Left colon (tissue), 2 donors: ENCODE data around the gene CD70. TPM values are rescaled to one million over a fixed set of nuclear protein-coding genes. Genes with fewer than 3 reads are reported as not detected.
"Not testable (repeated sequence)": the region's sequence is repeated elsewhere in the genome, so short reads cannot be mapped to it uniquely, and the experiment has no call there.

Experiments
- ATAC-seq: fragments of 200-7000 bp; cut with Tn5 transposase; one replicate; pipeline ENCODE4 v1.9.1; 2020; ENCODE audit warnings: mild to moderate bottlenecking, moderate library complexity
- DNase-seq, 2 donors: peaks; one replicate each; pipeline ENCODE4 v3.0.0-alpha.2; 2020
- intact Hi-C, 2 donors: fragments of 100-400 bp; cut with DNase I in 1 of 2; cut with micrococcal nuclease in 1 of 2; formaldehyde crosslinking; loops; one replicate each; pipeline versions ENCODE4 v1.11.2 to v1.14.0; 2022; cut with DNase I, micrococcal nuclease
- total RNA-seq, 2 donors: library from RNA; stranded (reverse); fragmentation: NEBNext Ultra II Directional; extraction: Animal tissue kit (Norgen Biotek cat#: 25700); gene quantifications; one replicate each; pipeline ENCODE4 v1.2.1, GENCODE V29; 2021
- donor health status: DM: no; HTN: no; CAD: no.
- donor health status: DM: yes; HTN: yes; CAD: no.

Gene CD70
- total RNA-seq, 2 donors from 2014 or later: 0.64 TPM; not detected in 1

DNA sequence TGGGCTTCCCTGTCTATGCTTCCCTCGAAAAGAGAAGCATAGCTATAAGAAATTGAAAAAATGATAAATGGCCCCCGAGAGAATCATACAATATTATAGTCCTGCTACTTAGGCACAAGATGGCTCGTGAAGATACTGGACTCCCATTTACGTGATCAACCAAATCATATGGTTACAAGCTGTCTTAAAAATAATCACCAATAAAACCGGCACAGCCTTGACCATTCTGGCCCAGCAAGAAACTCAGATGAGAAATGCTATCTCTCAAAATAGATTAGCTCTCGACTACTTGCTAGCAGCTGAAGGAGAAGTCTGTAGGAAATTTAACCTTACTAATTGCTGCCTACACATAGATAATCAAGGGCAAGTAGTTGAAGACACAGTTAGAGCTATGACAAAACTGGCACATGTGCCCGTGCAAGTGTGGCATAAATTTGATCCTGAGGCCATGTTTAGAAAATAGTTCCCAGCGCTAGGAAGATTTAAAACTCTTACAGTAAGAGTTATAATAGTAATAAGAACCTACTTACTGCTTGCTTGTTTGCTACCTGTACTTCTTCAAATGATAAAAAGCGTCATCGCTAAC is 10.1 kb upstream of the CD70 start:
- intact Hi-C loops, DNase-seq, ATAC-seq: not testable (repeated sequence)

DNA sequence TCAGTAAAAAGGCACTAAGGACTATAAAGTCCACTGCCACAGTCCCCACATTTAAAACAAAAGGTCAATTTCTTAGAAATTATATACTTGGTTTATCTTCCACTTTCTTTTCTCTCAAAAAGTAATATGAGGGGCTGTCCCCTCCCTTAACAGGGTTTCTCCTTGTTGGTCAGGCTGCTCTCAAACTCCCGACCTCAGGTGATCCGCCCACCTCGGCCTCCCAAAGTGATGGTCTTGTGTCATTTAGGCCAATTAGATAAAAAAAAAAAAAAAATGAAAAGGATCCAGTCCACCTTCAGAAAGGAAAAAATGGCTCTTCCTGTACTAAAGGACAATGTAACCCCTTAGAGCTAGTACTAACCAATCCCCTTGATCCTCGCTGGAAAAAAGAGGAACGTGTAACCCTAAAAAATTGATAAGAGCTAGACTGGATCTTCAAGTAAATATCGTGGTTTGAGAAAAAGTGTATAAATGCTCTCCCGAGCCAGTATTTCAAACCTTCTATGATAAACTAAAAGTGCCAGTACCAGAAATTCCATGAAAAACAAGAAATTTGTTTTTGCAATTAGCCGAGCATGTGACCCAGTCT is 9.0 kb upstream of the CD70 start:
- intact Hi-C loops: no loop called here
- ATAC-seq (no peak), DNase-seq (no peak)

DNA sequence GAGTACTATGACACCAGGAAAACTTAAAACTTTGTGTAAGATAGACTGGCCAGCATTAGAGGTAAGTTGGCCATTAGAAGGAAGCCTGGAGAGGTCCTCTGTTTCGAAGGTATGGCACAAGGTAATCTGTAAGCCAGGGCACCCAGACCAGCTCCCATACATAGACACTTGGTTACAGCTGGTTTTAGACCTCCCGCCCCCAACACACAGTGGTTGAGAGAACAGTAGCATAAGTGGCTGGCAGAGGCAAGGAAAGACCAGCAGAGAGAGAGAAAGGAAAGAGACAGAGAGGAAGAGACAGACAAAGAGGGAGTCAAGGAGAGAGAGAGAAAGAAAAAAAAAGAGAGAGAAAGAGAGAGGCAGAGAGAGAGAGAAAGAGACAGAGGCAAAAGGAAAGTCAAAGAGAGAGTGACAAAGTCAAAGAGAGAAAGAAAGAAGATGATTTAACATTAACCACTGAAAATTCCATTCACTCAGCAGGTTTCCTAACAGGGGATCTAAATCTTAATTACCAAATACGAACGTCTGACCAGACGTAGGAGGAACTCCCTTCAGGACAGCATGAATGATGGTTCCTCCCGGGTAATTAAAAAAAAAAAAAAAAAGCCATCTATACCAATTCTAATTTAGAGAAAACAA is 7.4 kb upstream of the CD70 start:
- intact Hi-C loops, DNase-seq: not testable (repeated sequence)

DNA sequence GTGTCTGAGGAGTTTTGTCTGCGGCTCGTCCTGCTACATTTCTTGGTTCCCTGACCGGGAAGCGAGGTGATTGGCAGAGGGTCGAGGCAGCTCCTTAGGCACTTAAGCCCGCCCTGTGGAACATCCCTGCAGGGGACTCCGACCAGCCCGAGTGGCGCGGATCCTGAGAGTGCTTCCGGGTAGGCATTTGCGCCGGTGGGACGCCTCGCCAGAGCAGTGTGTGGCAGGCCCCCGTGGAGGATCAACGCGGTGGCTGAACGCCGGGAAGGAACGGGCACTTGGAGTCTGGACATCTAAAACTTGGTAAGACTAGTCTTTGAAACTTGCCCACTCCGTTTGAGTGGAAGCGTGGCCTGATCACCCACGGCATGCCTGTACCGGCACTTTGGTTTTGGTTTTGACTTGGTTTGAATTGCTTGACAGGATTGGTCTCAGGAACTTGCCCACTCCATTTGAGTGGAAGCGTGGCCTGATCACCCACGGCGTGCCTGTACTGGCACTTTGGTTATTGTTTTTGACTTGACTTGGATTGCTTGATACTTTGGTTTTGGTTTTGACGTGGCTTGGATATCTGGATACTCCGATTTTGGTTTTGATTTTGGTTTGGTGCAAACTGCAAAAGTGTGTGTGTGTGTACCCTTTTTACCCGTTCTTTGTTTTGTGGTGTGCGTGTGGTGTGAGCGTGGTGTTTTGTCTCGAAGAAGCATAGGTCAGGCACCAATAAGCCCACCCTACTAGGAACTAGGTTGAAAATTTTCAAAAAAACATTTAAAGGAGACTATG is 6.7 kb upstream of the CD70 start:
- intact Hi-C loops, DNase-seq, ATAC-seq: not testable (repeated sequence)

More for the DNA sequence above, 7.4 kb upstream of the CD70 start:
- ATAC-seq: not testable (repeated sequence)

DNA sequence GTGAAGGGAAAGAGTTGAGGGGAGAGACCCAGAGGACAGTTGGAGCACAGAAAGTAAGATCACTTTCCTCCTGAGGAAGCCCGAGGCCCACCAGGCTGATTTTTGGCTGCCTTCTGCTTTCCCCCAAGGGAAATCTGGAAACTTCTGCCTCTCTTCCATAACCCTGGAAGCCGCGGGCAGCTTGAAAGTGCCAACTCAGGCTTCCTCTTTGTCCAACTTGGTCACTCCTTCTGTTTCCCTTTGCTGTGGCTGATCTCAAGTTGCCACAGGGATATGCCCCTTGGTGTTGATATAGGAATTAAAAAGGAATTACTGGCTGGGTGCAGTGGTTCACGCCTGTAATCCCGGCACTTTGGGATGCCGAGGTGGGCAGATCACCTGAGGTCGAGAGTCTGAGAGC is 5.7 kb upstream of the CD70 start:
- intact Hi-C loops: no loop called here
- DNase-seq (no peak), ATAC-seq (no peak)

DNA sequence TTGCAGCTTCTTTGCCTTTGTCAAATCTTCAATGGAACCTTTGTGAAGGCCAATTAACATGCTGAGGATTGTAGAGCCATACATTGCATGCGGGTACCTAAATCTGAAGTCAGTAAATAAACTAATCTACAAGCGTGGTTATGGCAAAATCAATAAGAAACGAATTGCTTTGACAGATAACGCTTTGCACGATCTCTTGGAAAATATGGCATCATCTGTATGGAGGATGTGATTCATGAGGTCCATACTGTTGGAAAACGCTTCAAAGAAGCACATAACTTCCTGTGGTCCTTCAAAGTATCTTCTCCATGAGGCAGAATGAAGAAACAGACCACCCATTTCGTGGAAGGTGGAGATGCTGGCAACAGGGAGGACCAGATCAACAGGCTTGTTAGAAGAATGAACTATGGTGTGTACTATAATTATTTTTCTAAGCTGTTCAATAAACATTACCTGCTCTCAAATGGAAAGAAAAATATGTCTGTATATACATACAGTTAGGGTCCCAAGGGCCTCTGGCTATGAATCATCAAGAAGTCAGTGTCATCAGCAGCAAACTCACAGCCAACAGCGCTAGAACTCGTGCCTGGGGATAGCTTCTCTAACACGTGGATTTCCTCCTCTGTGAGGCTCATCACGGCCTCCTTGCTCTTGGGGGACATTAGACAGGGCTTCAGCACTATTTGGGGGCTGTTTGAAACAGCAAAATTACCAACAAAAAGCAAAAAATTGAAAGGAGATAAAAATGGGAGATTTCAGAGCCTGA is 2.9 kb upstream of the CD70 start:
- ATAC-seq (no peak), DNase-seq (no peak)
- intact Hi-C loops: no loop called here

DNA sequence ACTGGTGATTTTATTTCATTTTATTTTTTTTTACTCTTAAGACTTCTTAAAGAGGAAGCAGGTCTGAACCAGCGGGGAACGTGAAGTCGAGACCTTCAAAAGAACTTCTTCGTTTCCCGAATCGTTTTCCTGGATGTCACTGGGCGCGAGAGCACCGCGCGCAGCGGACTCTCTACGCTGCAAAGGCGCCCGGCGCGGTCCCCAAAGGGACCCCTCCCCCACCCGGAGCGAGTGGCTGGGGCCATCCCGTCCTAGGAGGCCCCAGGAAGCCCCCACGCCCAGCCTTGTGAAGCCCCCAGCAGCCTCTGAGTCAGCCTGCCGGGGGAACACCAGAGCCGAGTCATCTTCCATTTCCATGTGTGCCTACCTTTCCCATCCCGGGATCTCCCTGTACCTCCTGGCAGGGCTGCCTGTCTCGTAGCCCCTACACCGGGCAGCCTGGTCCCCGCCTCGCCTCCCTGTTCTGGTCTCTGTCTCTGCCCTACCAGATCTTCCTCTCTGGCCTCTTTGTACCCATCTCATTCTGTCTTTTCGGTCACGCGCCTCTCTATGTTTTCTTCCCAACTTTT is 608 bp downstream of the CD70 start:
- ATAC-seq (no peak), DNase-seq (no peak)
- intact Hi-C loops: no loop called here

DNA sequence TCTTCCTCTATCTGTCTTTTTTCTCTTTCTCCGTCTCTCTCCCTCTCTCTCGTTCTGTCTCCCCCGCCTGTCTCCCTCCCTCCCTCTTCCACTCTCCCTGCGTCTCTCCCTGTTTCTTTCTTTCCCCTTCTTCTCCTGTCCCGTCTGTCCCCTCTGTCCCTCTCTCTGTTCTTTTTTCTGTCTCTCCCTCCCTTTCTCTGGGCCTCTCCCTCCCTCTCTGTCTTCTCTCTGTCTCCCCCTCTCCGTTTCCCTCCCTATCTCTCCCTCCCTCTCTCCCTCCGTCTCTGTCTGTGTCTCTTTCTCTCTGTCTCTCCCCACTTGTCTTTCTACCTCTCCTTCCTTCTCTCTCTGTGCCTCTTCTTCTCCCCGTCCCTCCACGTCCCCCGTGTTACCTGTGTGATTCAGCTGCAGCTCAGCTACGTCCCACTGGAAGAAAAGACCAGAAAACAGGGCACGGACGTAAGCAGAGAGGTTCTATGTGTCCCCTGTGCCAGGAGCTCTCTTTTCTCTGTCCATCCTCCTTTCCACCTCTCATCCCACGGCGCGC is 1.2 kb downstream of the CD70 start:
- intact Hi-C loops: no loop called here
- ATAC-seq: no peak
- no peak for DNase-seq

DNA sequence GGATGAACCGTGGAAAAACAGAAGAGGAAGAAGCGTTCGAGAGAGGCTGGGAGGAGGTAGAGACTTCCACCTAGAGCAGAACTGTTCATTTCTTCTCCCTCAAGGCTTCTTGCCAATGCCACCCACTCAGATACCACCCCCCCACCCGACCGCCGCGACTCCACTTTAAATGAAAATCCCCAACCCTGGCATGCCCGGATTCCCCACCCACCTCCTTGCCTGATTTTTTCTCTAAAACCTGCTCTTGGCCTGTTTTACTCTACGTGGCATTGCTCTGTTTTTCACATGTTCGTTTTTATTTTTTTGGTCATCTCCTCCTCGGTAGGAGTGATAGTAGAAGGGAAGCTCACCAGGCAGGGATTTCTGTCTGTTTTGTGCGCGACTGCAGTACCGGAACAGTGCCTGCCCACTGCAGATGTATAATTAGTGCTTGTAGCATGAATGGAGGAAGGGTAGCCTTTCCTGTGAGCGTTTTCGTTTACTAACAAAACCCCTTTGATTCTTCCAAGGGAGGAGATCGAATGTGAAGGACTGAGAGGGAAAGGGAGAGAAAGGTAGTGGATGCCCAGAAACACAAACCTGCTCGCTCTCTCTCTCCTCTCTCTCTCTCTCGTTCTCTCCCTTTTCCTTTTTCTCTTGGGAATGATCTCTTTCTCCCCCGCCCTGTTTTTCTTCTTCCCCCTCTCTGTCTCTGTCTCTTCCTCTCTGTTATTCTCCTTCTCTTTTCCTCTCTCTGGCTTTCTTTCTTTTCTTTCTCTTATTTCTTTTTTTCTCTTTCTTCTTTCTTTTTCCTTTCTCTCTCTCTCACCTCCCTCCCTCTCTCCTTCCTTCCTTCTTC is 2.2 kb downstream of the CD70 start:
- intact Hi-C loops: no loop called here
- ATAC-seq: no peak
- no peak for DNase-seq

DNA sequence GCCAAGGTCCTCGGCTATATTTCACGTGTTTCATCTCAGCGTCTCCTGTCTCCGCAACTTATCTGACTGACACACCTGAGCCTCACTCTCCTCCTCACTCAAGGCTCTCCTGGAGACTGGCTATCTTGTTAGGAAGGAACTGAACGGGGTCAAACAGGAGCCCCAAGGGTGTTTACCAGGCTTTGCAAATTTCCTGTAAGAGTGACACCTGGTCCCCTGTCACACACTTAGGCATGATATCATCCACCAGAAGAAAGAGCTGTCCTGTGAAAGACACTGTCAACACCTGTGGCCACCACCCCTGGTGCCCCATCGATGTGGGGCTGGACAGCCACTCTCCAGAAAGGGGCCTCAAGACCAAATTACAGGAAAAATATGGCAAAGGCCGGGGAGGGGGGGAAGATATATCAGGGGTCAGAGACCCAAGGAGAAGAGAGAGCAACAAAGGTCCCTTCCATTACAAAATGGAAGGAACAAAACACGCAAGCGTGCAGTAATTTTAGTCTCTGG is 2.9 kb downstream of the CD70 start:
- ATAC-seq (peak; percentile 16), DNase-seq (no peak)
- intact Hi-C loops: no loop called here

DNA sequence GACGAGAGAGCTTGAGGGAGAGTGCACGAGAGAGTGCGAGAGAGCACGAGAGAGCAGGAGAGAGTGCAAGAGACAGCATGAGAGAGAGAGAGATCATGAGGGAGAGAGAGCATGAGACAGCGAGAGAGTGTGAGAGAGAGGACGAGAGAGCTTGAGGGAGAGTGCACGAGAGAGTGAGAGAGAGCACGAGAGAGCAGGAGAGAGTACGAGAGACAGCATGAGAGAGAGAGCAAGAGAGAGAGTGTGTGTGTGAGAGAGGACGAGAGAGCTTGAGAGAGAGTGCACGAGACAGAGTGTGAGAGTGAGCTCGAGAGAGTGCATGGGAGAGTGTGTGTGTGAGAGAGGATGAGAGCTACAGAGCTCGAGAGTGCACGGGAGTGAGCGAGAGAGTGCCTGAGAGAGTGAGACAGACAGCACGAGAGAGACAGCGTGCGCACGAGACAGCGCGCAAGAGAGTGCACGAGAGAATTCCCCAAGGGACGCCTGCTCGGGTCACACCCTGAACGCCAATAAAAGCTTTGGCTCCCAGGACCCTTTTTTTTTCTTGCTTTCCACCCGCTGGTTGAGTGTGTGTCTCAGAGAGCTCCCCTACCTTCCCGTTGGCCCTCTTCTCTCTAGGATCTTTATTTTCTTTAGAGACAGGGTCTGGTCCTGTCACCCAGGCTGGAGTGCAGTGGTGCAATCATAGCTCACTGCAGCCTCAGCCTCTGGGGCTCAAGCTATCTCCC is 3.7 kb downstream of the CD70 start:
- ATAC-seq: peak; percentile 79
- intact Hi-C loops: no loop called here
- DNase-seq: peak in 1 of 2 donors; percentile 25

DNA sequence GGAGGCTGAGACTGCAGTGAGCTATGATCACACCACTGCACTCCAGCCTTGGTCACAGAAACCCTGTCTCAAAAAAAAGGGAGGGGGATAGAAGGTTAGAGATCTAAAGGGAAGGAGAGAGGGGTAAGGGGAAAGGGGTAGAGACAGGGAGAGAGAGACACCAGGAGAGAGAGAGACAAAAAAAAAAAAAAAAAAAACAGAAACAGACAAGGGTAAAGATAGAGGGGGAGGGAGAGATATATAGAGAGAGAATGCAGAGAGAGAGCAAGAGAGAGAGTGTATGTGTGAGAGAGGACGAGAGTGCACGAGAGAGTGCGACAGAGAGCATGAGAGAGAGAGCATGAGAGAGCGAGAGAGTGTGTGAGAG is 4.2 kb downstream of the CD70 start:
- intact Hi-C loops: no loop called here
- no peak for ATAC-seq
- no peak for DNase-seq

DNA sequence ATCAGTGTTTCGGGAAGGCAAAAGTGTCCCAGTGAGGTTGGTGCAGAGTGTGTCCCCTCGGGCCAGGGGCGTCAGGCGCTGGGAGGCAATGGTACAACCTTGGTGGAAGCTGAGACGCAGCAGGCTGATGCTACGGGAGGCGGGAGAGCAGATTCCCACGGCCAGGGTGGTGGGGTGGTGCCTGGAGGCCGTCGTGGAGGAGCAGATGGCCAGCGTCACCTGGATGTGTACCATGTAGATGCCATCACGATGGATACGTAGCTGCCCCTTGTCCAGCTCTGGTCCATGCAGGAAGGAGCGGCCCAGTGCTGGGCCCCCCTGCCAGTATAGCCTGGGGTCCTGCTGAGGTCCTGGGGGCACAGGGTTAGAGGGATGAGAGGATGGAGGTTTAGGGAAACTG is 4.9 kb downstream of the CD70 start:
- no peak for ATAC-seq
- intact Hi-C loops: no loop called here
- no peak for DNase-seq

DNA sequence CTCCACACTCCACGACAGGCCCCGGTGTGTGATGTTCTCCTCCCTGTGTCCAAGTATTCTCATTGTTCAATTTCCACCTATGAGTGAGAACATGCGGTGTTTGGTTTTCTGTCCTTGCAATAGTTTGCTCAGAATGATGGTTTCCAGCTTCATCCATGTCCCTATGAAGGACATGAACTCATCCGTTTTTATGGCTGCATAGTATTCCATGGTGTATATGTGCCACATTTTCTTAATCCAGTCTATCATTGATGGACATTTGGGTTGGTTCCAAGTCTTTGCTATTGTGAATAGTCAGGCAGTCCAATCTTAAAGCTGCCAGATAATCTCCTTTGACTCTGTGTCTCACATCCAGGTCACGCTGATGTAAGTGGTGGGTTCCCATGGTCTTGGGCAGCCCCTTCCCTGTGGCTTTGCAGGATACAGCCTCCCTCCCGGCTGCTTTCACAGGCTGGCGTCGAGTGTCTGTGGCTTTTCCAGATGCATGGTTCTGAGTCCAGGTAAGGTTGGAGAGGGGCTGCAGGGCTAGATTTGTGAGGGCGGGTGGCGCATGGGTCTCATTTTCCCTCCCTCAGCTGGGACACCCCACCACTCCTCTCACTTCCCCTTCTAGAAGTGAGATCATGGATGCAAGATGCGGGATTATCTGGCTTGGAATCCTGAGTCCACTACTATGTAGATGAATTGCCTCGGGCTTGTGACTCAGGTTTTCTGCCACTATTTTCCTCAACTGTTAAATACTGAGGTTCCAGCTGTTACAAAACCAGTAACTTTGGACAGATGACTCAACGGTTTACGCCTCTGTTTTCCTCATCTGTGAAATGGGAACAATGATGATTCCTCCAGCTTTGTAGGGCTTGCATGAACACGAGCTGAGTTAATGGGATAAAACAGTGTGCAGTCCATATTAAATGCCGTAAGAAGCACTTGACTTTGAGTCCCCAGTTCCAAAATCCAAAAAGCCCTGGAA is 8.2 kb downstream of the CD70 start:
- ATAC-seq, intact Hi-C loops, DNase-seq: not testable (repeated sequence)

DNA sequence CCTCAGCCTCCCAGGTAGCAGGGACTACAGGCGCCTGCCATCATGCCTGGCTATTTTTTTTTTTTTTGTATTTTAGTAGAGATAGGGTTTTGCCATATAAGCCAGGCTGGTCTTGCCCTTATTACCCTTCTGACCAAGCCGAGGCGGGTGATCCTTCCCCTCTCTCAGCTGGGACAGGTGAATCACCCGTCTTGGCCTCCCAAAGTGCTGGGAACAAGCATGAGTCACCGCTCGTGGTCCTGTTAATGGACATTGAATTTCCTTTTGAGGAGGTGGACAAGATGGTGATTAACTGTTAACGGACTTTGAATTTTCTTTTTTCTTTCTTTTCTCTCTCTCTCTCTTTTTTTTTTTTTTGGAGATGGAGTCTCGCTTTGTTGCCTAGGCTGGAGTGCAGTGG is 10.6 kb downstream of the CD70 start:
- intact Hi-C loops: no loop called here
- DNase-seq (no peak), ATAC-seq (no peak)
